Keratinocyte (primary cell): ENCODE data around the gene GADD45G. TPM values are rescaled to one million over a fixed set of nuclear protein-coding genes. Genes with fewer than 3 reads are reported as not detected.

Experiments
- DNase-seq: peaks from one replicate; pipeline ENCODE4 v3.0.0-alpha.2; 2011; ENCODE audit warnings: low read depth, missing footprints, low spot score
- FAIRE-seq: peaks from 2 replicates; lab custom pipeline; 2011; peaks lifted over from hg19 to GRCh38; lab: Jason Lieb, UNC
- H2AFZ ChIP-seq: 2 replicates; pipeline ENCODE4 v1.6.0; 2012; ENCODE audit warnings: low read length, control low read depth, inconsistent platforms; ENCODE audit not compliant: control insufficient read depth
- H3K27ac ChIP-seq: 2 replicates; pipeline ENCODE4 v1.5.1; 2011; ENCODE audit warnings: low read length; ENCODE audit not compliant: control insufficient read depth, insufficient read depth
- H3K27me3 ChIP-seq: 3 replicates; pipeline ENCODE4 v1.6.0; 2011; ENCODE audit warnings: low read length; ENCODE audit not compliant: control insufficient read depth, insufficient read depth; ENCODE audit errors: extremely low read depth
- H3K36me3 ChIP-seq, 2 experiments: 2 replicates in 1 of 2; 3 replicates in 1 of 2; pipeline ENCODE4 v1.5.1; 2011; ENCODE audit warnings: low read length in 2 of 2, mild to moderate bottlenecking in 1 of 2; ENCODE audit not compliant: control insufficient read depth in 2 of 2, insufficient read depth in 2 of 2; ENCODE audit errors: extremely low read depth in 1 of 2
- H3K4me1 ChIP-seq: 3 replicates; pipeline ENCODE4 v1.5.1; 2011; ENCODE audit warnings: low read length; ENCODE audit not compliant: control insufficient read depth, insufficient read depth; ENCODE audit errors: extremely low read depth
- H3K4me2 ChIP-seq: 3 replicates; pipeline ENCODE4 v1.6.0; 2011; ENCODE audit warnings: low read depth, low read length; ENCODE audit not compliant: control insufficient read depth, insufficient read depth; ENCODE audit errors: extremely low read depth
- H3K4me3 ChIP-seq, 3 experiments: fragments of 200-600 bp in 1 of 3; sonication (generic) in 1 of 3; 2 replicates in 2 of 3; 3 replicates in 1 of 3; pipeline ENCODE4 v1.5.1; 2011 to 2016; ENCODE audit warnings: low read length in 3 of 3, mild to moderate bottlenecking in 3 of 3, control low read depth in 2 of 3, inconsistent platforms in 1 of 3, low read depth in 1 of 3, mixed read lengths in 1 of 3, mixed run types in 1 of 3, moderate library complexity in 1 of 3; ENCODE audit not compliant: control insufficient read depth in 2 of 3, insufficient read depth in 2 of 3; ENCODE audit errors: extremely low read depth in 1 of 3
- H3K79me2 ChIP-seq: 2 replicates; pipeline ENCODE4 v1.6.0; 2012; ENCODE audit warnings: low read length; ENCODE audit not compliant: control insufficient read depth, insufficient read depth
- H3K9ac ChIP-seq: 3 replicates; pipeline ENCODE4 v1.6.0; 2011; ENCODE audit warnings: low read length; ENCODE audit not compliant: control insufficient read depth, insufficient read depth; ENCODE audit errors: extremely low read depth
- H3K9me1 ChIP-seq: 3 replicates; pipeline ENCODE4 v1.6.0; 2011; ENCODE audit warnings: low read length; ENCODE audit not compliant: control insufficient read depth, insufficient read depth; ENCODE audit errors: extremely low read depth
- H3K9me3 ChIP-seq: 2 replicates; pipeline ENCODE4 v1.5.1; 2012; ENCODE audit warnings: low read depth, low read length; ENCODE audit not compliant: control insufficient read depth
- H4K20me1 ChIP-seq: 3 replicates; pipeline ENCODE4 v1.6.0; 2011; ENCODE audit warnings: low read length; ENCODE audit not compliant: control insufficient read depth, insufficient read depth; ENCODE audit errors: extremely low read depth
- CTCF ChIP-seq, 3 experiments: IDR thresholded peaks in 1 of 3; conservative IDR thresholded peaks in 1 of 3; optimal IDR thresholded peaks in 1 of 3; 2 replicates in 2 of 3; 3 replicates in 1 of 3; pipeline versions ENCODE3 to v1.5.1; 2011; ENCODE audit warnings: low read length in 3 of 3, mild to moderate bottlenecking in 3 of 3, moderate library complexity in 2 of 3, control low read depth in 1 of 3, inconsistent platforms in 1 of 3; ENCODE audit not compliant: insufficient read depth in 2 of 3; ENCODE audit errors: extremely low read depth in 1 of 3
- EZH2 ChIP-seq: IDR thresholded peaks from one replicate; pipeline ENCODE4 v1.6.1; 2012; ENCODE audit warnings: inconsistent platforms, mild to moderate bottlenecking, low read length, moderate library complexity
- dilution Hi-C: fragments of 300-500 bp; cut with MboI; formaldehyde crosslinking; loops from one replicate; pipeline ENCODE4 v1.7.0; 2020; ENCODE audit warnings: low sequenced_read_pairs; ENCODE audit not compliant: extremely low pct_ligation_motif_present
- polyA plus RNA-seq, 5 experiments: library from polyadenylated mRNA; depleted of rRNA in 3 of 5; stranded (reverse) in 3 of 5; stranded (forward) in 1 of 5; unstranded in 1 of 5; fragments of >200 nt; gene quantifications; 1 replicate in 1 of 5; 2 replicates in 3 of 5; 3 replicates in 1 of 5; pipeline versions ENCODE4 v1.2.1 to v1.2.3, GENCODE V29; 2011 to 2012; ENCODE audit warnings: missing spikeins in 2 of 5, low read depth in 1 of 5, low replicate concordance in 1 of 5

Gene GADD45G
- polyA plus RNA-seq, 1 donor (not counting 4 experiments of a cell fraction or from before 2014, with no cell fraction given): 0.05 TPM

- dilution Hi-C loops: no loop called here
- no peaks in the 10 kb centered on the region for H3K36me3 ChIP-seq
- DNase-seq (no peak), FAIRE-seq (no peak)
- no peak overlapping the region for H2AFZ ChIP-seq
- TF ChIP-seq EZH2 (no peak), CTCF (optimal IDR thresholded peaks at IDR 0.05 in 1 of 3, IDR thresholded peaks at IDR 0.05 in 1 of 3, conservative IDR thresholded peaks at IDR 0.05 in 1 of 3; ENCODE audit: extremely low read depth in 1 of 3, insufficient read depth in 2 of 3, low read length in 3 of 3) (no peak)
- H3K27ac ChIP-seq: no peak overlapping the region
- no peak overlapping the region for H3K4me3 ChIP-seq
- H3K9me1 ChIP-seq: no peaks in the 10 kb centered on the region
- H3K9ac ChIP-seq: no peak overlapping the region
- no peaks in the 10 kb centered on the region for H3K9me3 ChIP-seq
- no peak overlapping the region for H3K4me2 ChIP-seq
- peaks cover 17% of the 10 kb centered on the region for H3K27me3 ChIP-seq
- no peaks in the 10 kb centered on the region for H4K20me1 ChIP-seq
- H3K79me2 ChIP-seq: no peaks in the 10 kb centered on the region
- no peaks in the 10 kb centered on the region for H3K4me1 ChIP-seq
Measured at GRCh38 chr9:89619424-89620138, 14.8 kb downstream of the GADD45G start.

- no peak overlapping the region for H3K4me3 ChIP-seq
- no peaks in the 10 kb centered on the region for H3K9me1 ChIP-seq
- no peaks in the 10 kb centered on the region for H3K9me3 ChIP-seq
- TF ChIP-seq EZH2 (no peak), CTCF (optimal IDR thresholded peaks at IDR 0.05 in 1 of 3, IDR thresholded peaks at IDR 0.05 in 1 of 3, conservative IDR thresholded peaks at IDR 0.05 in 1 of 3; ENCODE audit: extremely low read depth in 1 of 3, insufficient read depth in 2 of 3, low read length in 3 of 3) (no peak)
- H4K20me1 ChIP-seq: no peaks in the 10 kb centered on the region
- no peak for DNase-seq
- no peaks in the 10 kb centered on the region for H3K4me1 ChIP-seq
- no peaks in the 10 kb centered on the region for H3K79me2 ChIP-seq
- dilution Hi-C loops: no loop called here
- H3K36me3 ChIP-seq: no peaks in the 10 kb centered on the region
- H3K9ac ChIP-seq: no peak overlapping the region
- no peak overlapping the region for H2AFZ ChIP-seq
- H3K27ac ChIP-seq: no peak overlapping the region
- H3K27me3 ChIP-seq: peaks cover 17% of the 10 kb centered on the region
- FAIRE-seq: no peak
- no peak overlapping the region for H3K4me2 ChIP-seq
Measured at GRCh38 chr9:89621031-89621430, 16.2 kb downstream of the GADD45G start.
